UCSD-AML1 (cell line): Measurements from ENCODE around the gene ZFP37.
"Not testable (repeated sequence)": the region's sequence is repeated elsewhere in the genome, so short reads cannot be mapped to it uniquely, and the experiment has no call there.

ENCODE experiments used
- DNase-seq: peaks from one replicate; lab custom pipeline; 2025; ENCODE audit not compliant: unreplicated experiment; lab: John Stamatoyannopoulos, UW

ZFP37 gene

GRCh38 chr9:113056191-113057106 lies at the start of gene ZFP37:
ZFP37 (minus strand) TSS chr9:113056724; CDS start chr9:113056688, 36 bp downstream.
- DNase-seq: no peak

GRCh38 chr9:113105345-113105744 lies 48.8 kb upstream of the ZFP37 start:
- not testable (repeated sequence) for DNase-seq

GRCh38 chr9:113095561-113095960 lies 39.0 kb upstream of the ZFP37 start:
- DNase-seq: no peak

- DNase-seq: not testable (repeated sequence)
Measured at GRCh38 chr9:113089924-113090323, 33.4 kb upstream of the ZFP37 start.

- not testable (repeated sequence) for DNase-seq
Measured at GRCh38 chr9:113089143-113089505, 32.6 kb upstream of the ZFP37 start.

- DNase-seq: not testable (repeated sequence)
Measured at GRCh38 chr9:113088456-113089142, 32.1 kb upstream of the ZFP37 start.

GRCh38 chr9:113062932-113063310 lies 6.4 kb upstream of the ZFP37 start:
- not testable (repeated sequence) for DNase-seq

- not testable (repeated sequence) for DNase-seq
Measured at GRCh38 chr9:113062256-113062931, 5.9 kb upstream of the ZFP37 start.

GRCh38 chr9:113061072-113061850 lies 4.7 kb upstream of the ZFP37 start:
- DNase-seq: not testable (repeated sequence)

- DNase-seq: not testable (repeated sequence)
Measured at GRCh38 chr9:113059581-113060284, 3.2 kb upstream of the ZFP37 start.

- DNase-seq: no peak
Measured at GRCh38 chr9:113057193-113057592, 669 bp upstream of the ZFP37 start.

GRCh38 chr9:113042884-113043657 lies 13.5 kb downstream of the ZFP37 start:
- no peak for DNase-seq

GRCh38 chr9:113026200-113026599 lies 30.3 kb downstream of the ZFP37 start:
- DNase-seq: no peak

GRCh38 chr9:113018247-113018646 lies 38.3 kb downstream of the ZFP37 start:
- no peak for DNase-seq

- no peak for DNase-seq
Measured at GRCh38 chr9:113012492-113012891, 44.0 kb downstream of the ZFP37 start.

- no peak for DNase-seq
Measured at GRCh38 chr9:113011911-113012381, 44.6 kb downstream of the ZFP37 start, which contains the start of gene ZNF883. ZNF883 (minus strand) TSS chr9:113012192.

GRCh38 chr9:113005777-113006176 lies 50.7 kb downstream of the ZFP37 start:
- no peak for DNase-seq

- DNase-seq: no peak
Measured at GRCh38 chr9:112997236-112997941, 59.1 kb downstream of the ZFP37 start.
